HepG2 (cell line): ENCODE data around the gene FCRL2. TPM values are rescaled to one million over a fixed set of nuclear protein-coding genes. Genes with fewer than 3 reads are reported as not detected.

Source experiments
- ATAC-seq: fragments of 200-7000 bp; cut with Tn5 transposase; 3 replicates; pipeline ENCODE4 v1.9.1; 2020; ENCODE audit warnings: mild to moderate bottlenecking, moderate library complexity
- BruUV-seq: library from RNA; stranded (reverse); fragments of 400-500 nt; replicated peaks from 2 replicates; lab custom pipeline; 2021; lab: Mats Ljungman, UMichigan
- CTCF ChIA-PET: fragments of 300-600 bp; formaldehyde crosslinking; extraction: SDS; loops from one replicate; lab custom pipeline; 2021; ENCODE audit warnings: low total read pairs, inconsistent platforms, low intra/inter-chr PET ratio; lab: Yijun Ruan, JAX
- POLR2A ChIA-PET: fragments of 350-600 bp; sonication (Branson Sonifier 250); formaldehyde crosslinking; loops from one replicate; lab custom pipeline; 2020; ENCODE audit warnings: antibody characterized with exemption, inconsistent platforms; lab: Yijun Ruan, JAX
- DNase-seq: peaks from one replicate; pipeline ENCODE4 v3.0.0-alpha.2; 2015; ENCODE audit warnings: low spot score
- FAIRE-seq: peaks from 3 replicates; lab custom pipeline; 2011; peaks lifted over from hg19 to GRCh38; lab: Jason Lieb, UNC
- H2AFZ ChIP-seq: one replicate; pipeline ENCODE4 v1.6.1; 2011; ENCODE audit warnings: low read length, inconsistent platforms
- H3K27ac ChIP-seq: fragments of 300-600 bp; 3 replicates; pipeline ENCODE4 v1.8.0; 2011; ENCODE audit warnings: mixed run types, mild to moderate bottlenecking, mixed read lengths, low read length, inconsistent platforms; ENCODE audit not compliant: insufficient read depth; ENCODE audit errors: extremely low read length
- H3K27me3 ChIP-seq, 2 experiments: fragments of 200-600 bp in 1 of 2; 2 replicates in 1 of 2; 3 replicates in 1 of 2; pipeline versions ENCODE4 v1.6.0 to v1.8.0; 2011; ENCODE audit warnings: low read length in 2 of 2, mild to moderate bottlenecking in 2 of 2, moderate library complexity in 2 of 2, inconsistent platforms in 1 of 2; ENCODE audit not compliant: insufficient read depth in 2 of 2, control insufficient read depth in 1 of 2
- H3K36me3 ChIP-seq, 2 experiments: fragments of 200-600 bp in 1 of 2; replicated peaks in 1 of 2; 2 replicates in 1 of 2; 3 replicates in 1 of 2; pipeline versions ENCODE4 v1.5.1 to v1.8.0; 2011; ENCODE audit warnings: low read length in 2 of 2, inconsistent platforms in 1 of 2; ENCODE audit not compliant: insufficient read depth in 2 of 2, control insufficient read depth in 1 of 2
- H3K4me1 ChIP-seq: 2 replicates; pipeline ENCODE4 v1.5.1; 2012; ENCODE audit warnings: low read length, inconsistent platforms; ENCODE audit not compliant: insufficient read depth
- H3K4me2 ChIP-seq: 2 replicates; pipeline ENCODE4 v1.6.0; 2011; ENCODE audit warnings: low read depth, low read length, inconsistent platforms
- H3K4me3 ChIP-seq, 3 experiments: fragments of 200-600 bp in 1 of 3; sonication (generic), shearing (Covaris generic) in 1 of 3; replicated peaks in 1 of 3; 2 replicates each; pipeline ENCODE4 v1.5.1; 2011 to 2016; ENCODE audit warnings: low read length in 3 of 3, inconsistent platforms in 2 of 3, low read depth in 2 of 3, mild to moderate bottlenecking in 2 of 3, control low read depth in 1 of 3, mixed read lengths in 1 of 3; ENCODE audit not compliant: insufficient read depth in 1 of 3
- H3K79me2 ChIP-seq: one replicate; pipeline ENCODE4 v1.6.1; 2011; ENCODE audit warnings: low read length, inconsistent platforms; ENCODE audit not compliant: insufficient read depth
- H3K9ac ChIP-seq: 2 replicates; pipeline ENCODE4 v1.6.0; 2011; ENCODE audit warnings: mild to moderate bottlenecking, low read depth, low read length, inconsistent platforms; ENCODE audit not compliant: insufficient read depth
- H3K9me3 ChIP-seq: 2 replicates; pipeline ENCODE4 v1.5.1; 2012; ENCODE audit warnings: mild to moderate bottlenecking, low read length
- H4K20me1 ChIP-seq: 2 replicates; pipeline ENCODE4 v1.6.0; 2011; ENCODE audit warnings: inconsistent platforms, mild to moderate bottlenecking, low read length, moderate library complexity; ENCODE audit not compliant: insufficient read depth
- CCDC6 ChIP-seq: sonication (generic); formaldehyde crosslinking; IDR thresholded peaks from 2 replicates; pipeline ENCODE4 v1.8.1; 2022; ENCODE audit warnings: mild to moderate bottlenecking, missing genetic modification reagents, moderate library complexity
- CREB3 ChIP-seq: sonication (generic); formaldehyde crosslinking; IDR thresholded peaks from 2 replicates; pipeline ENCODE4 v1.5.0; 2020; ENCODE audit warnings: missing genetic modification reagents
- HES4 ChIP-seq: sonication (generic); formaldehyde crosslinking; IDR thresholded peaks from 2 replicates; pipeline ENCODE4 v1.9.0; 2021; ENCODE audit warnings: mild to moderate bottlenecking, missing genetic modification reagents, borderline replicate concordance
- SAP130 ChIP-seq: IDR thresholded peaks from 2 replicates; pipeline ENCODE4 v1.6.1; 2016; ENCODE audit warnings: low read depth
- SRF ChIP-seq: IDR thresholded peaks from 2 replicates; pipeline ENCODE4 v1.6.1; 2011; ENCODE audit warnings: mild to moderate bottlenecking, low read depth, low read length, moderate library complexity
- ZNF580 ChIP-seq: IDR thresholded peaks from 2 replicates; pipeline ENCODE4 v1.6.1; 2016; ENCODE audit warnings: low read depth, borderline replicate concordance
- WGBS: methylation state at CpG from one replicate; pipeline ENCODE4 v1.1.6; 2017; ENCODE audit warnings: low lambda C conversion rate; 5-methylcytosine and 5-hydroxymethylcytosine counted together
- in situ Hi-C: cut with HindIII; loops from 2 replicates; pipeline ENCODE4 v1.10.0; 2017; ENCODE audit warnings: low pct_unique_long_range_greater_than_20kb; ENCODE audit not compliant: extremely low pct_ligation_motif_present
- intact Hi-C: fragments of 100-400 bp; cut with micrococcal nuclease; formaldehyde crosslinking; loops from one replicate; pipeline ENCODE4 v1.10.0; 2022; ENCODE audit not compliant: unreplicated experiment
- polyA plus RNA-seq, 8 experiments: library from polyadenylated mRNA; depleted of rRNA in 3 of 8; stranded (reverse) in 7 of 8; unstranded in 1 of 8; fragments of >200 nt; fragmentation: Illumina TruSeq in 4 of 8; extraction: Trizol in 4 of 8; gene quantifications; 2 replicates each; pipeline versions ENCODE4 v1.2.1 to v1.2.3, GENCODE V29; 2011 to 2016; ENCODE audit warnings: low read depth in 4 of 8, missing spikeins in 1 of 8, mixed read lengths in 1 of 8; ENCODE audit not compliant: insufficient read depth in 1 of 8
- total RNA-seq, 5 experiments: library from RNA; depleted of rRNA; stranded (reverse); fragments of >200 nt; fragmentation: Illumina TruSeq; extraction: Trizol; gene quantifications; 2 replicates each; pipeline ENCODE4 v1.2.3, GENCODE V29; 2016; ENCODE audit warnings: low read depth in 1 of 5
- TF ChIP-seq, protein P1 (sequence below): IDR thresholded peaks from 2 replicates; pipeline ENCODE4 v1.6.1; 2016; ENCODE audit warnings: missing genetic modification reagents, missing compliant biosample characterization

The FCRL2 gene
- total and polyA plus RNA-seq, 2 of the 13 experiments (the other 11 are each of a cell fraction or from before 2014, with no cell fraction given): not detected

GRCh38 chr1:157700305-157700704 lies 76.6 kb downstream of the FCRL2 start (continued):
- TF ChIP-seq, protein P1, sequence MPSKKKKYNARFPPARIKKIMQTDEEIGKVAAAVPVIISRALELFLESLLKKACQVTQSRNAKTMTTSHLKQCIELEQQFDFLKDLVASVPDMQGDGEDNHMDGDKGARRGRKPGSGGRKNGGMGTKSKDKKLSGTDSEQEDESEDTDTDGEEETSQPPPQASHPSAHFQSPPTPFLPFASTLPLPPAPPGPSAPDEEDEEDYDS (CRISPR knock-in tag): no peak
- no peak for TF ChIP-seq HES4
- no peak for TF ChIP-seq SAP130 (CRISPR knock-in tag)
- TF ChIP-seq CREB3: no peak

GRCh38 chr1:157697781-157698569 lies 79.0 kb downstream of the FCRL2 start:
- intact Hi-C loops: loop anchor here (10.0 kb wide), 1 partner anchor 323 kb away; no protein-coding TSS in a partner anchor
- WGBS: 6% methylated on average over 4 of the region's 4 CpGs
- no peaks in the 10 kb centered on the region for H3K79me2 ChIP-seq
- DNase-seq: no peak
- 0 out of 5 replicates have a peak, but pooled peaks cover 0 to 1% of the 10 kb centered on the region in 2 experiments for H3K27me3 ChIP-seq
- ChIA-PET CTCF (no interaction called here), POLR2A (no interaction called here)
- no TSS peak for BruUV-seq
- no peak overlapping the region for H2AFZ ChIP-seq
- no peaks in the 10 kb centered on the region for H4K20me1 ChIP-seq
- H3K4me3 ChIP-seq: no peak overlapping the region
- H3K9me3 ChIP-seq: no peaks in the 10 kb centered on the region
- in situ Hi-C loops: no loop called here
- H3K27ac ChIP-seq: no peak overlapping the region
- no peaks in the 10 kb centered on the region for H3K4me1 ChIP-seq
- no peak overlapping the region for H3K9ac ChIP-seq
- FAIRE-seq: no peak
- no peak overlapping the region for H3K4me2 ChIP-seq
- no peak for TF ChIP-seq SRF
- TF ChIP-seq CCDC6 (CRISPR knock-in tag): no peak
- no peak for TF ChIP-seq ZNF580 (CRISPR knock-in tag)
- no peaks in the 10 kb centered on the region for H3K36me3 ChIP-seq
- ATAC-seq: no peak
